HG02870 (cell line): Measurements from ENCODE around the gene ADRA2C.

ENCODE experiments used
- ATAC-seq: cut with Tn5 transposase; IDR thresholded peaks from one replicate; pipeline ENCODE4 v1.9.1; 2021; ENCODE audit warnings: mild to moderate bottlenecking, moderate library complexity; ENCODE audit not compliant: unreplicated experiment

ADRA2C gene

DNA sequence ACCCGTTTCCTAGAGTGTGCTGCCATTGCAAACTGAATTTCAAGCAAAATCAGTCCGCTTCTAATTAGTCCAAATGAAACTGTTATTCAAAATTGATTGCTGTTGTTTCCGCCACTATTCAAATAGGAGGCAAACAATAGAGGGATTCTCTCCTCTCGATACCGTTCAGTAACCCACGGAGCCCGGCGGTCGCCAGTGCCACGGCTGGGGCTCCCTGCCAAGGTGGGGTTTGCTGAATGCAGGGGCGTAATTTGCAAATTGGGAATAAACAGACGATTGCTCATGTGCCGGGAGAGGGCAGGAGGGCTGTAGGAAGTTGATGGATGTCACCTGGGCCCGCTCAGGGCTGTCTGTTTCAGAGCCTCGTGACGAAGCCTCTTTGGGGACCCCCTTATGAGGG, 8.8 kb downstream of the ADRA2C start:
- ATAC-seq = no peak

DNA sequence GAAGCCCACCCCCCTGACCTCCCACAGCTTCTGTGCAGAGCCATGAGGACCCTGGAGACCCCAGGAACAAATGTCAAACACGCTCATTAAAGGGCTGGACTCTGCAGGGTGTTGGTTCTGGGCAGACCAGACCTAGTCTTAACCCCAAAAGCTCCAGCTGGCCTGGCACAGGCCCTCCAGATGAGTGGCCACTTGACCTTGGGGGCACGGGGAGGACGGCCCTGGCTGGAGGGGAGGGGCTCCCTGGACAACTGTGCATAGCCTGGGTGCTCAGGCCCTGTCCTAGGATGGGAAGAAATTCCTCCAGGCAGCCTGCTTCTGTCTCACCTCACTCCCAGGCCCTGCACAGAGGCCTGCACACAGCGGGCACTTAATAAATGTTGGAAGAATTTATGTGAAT, 9.4 kb downstream of the ADRA2C start:
- ATAC-seq = no peak

DNA sequence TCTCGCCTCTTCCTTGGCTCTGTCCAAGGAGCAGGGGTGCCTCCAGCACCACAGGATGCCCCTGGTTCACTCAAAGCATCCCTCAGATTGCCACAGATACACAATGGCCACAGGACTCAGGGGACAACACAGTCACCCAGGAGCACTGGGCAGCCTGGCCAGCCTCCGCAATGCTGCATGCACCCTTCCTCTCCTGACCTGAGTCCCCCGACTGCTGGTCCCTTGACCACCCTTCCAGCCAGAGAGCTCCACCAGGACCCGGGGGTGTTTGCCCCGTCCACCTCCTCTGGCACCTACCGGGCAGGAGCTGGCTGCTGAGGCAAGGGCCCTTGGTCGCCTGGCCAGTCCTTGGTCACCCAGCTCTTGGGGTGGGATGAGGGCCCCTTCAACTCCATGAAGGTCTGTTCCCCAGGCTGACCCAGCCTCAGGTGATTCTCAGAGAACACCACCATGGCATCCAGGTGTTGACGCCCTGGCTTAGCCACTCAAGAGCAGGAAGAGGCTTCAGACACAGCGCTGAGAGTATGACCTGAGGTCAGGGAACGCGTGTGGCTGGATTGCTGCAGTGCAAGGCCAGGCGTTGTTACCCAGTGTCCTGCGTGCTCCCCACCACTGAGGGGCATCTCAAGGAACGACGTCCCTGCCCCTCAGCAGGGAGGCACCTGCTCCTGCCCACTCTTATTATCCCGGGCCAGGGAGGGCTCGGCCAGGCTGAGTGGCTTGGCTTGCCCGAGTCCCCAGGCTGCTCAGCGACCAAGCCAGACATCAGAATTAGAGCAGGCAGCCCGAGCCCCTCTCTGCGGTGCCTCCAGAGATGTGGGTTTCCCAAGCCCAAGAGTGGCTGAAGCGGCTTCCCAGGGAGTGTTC, 10.2 kb downstream of the ADRA2C start:
- ATAC-seq = no peak

DNA sequence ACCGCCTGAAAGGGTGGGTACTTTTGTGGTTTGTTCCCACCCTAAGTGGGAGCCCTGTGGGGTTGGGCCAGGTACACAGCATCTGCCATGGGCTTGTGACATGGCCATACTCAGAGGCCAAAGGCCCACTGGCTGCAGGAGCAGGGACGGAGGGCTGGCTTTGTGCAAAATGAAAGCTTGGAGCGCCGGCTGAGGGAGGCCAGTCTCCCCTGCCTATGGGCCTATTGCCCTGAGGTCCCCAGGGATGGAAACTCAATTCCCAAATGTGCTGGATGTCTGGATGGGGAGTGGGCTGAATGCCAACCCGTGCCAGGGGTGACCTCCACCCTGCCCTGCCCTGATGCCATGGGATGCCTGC, 10.8 kb downstream of the ADRA2C start:
- no peak for ATAC-seq

DNA sequence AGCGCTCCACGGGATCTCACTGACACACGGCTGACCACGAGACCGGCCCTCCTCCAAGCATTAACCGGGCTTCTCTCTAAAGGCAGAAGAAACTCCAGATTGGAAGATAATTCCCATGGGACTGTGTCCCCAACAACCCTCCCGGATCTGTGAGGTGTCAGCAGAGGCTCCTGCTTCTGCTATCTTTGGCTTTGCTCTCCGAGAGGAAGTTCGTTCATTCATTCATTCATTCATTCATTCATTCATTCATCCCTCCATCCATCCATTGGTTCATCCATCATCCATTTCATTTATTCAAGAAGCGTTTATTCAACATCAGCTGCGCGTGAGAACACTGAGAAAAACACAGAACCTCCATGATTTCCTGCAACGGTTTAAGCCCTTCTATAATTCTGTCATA, 11.5 kb downstream of the ADRA2C start:
- ATAC-seq = no peak

DNA sequence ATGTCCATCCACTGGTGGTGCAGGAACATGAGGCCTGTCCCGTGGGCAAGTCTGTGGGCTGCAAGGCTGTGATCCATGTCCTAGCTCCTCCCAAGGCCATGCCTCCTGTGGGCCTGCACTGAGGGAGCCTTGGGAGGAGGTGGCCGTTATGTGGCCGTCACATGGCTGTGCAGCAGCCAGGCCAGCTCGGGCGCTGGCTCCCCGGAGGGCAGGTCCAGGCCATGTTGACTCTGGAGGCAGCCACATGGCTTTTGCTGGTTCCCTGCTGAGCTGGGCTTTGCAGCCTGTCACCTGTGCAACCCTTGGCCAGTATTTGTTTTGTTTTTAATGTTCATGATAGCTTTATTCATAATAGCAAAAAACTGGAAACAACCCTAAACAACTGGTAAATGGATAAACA, 13.3 kb downstream of the ADRA2C start:
- ATAC-seq = no peak

DNA sequence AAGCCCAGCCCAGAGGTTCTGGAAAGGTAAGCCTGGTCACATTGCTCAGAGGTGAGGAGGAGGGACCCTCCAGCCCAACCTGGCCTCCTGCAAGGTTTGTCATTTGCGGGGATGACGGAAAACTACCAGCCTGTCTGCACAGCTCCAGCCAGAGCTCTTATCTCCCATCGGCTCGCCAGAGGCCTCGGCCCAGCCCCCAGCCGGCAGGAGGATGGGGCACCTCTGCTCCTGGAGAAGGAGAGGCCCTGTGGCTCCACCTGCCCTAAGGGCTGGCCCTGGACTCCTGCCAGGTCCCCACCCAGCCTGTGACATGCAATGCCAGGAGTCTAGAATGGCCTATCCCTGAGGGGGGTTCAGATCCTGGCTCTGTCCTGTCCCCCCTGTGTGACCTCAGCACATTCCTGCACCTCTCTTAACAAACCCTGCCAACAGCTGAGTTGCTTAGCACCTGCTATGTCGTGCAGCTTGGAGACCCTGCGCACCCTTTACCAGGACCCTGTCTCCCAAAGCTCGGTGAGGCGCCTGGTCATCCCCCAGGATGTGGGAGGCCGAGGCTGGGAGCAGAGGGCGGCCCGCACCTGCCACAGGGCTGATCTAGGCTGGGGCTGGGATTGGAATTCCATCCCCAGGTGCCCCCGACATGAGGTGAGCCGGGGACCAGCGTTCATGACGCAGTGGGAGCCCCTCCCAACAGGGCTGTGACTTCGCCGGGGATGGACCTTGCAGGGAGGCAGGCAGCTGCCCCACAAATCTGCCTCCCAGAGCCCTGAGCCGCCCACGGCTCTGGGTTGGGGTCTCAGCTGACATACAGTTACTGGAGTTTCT, 14.4 kb downstream of the ADRA2C start:
- no peak for ATAC-seq

DNA sequence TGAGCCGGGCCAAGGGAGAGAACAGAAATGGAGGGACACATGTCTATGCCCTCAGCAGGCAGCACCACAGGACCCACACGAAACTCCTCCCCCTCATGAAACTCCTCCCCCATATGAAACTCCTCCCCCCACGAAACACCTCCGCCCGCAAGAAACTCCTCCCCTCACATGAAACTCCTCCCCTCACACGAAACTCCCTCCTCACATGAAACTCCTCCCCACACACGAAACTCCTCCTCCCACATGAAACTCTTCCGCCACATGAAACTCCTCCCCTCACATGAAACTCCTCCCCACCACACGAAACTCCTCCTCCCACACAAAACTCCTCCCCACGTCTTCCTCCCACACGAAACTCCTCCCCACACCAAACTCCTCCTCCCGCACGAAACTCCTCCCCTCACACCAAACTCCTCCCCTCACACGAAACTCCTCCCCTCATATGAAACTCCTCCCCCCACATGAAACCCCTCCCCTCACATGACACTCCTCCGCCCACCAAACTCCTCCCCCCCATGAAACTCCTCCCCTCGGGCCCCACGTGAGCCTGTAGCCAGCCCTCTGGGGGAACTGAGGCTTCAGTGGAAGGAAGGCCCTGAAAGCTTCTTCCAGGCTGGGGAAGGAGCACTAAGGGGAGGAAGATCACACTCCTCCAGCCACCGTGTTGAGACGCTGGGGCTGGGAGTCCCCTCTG, 15.2 kb downstream of the ADRA2C start:
- ATAC-seq = no peak

DNA sequence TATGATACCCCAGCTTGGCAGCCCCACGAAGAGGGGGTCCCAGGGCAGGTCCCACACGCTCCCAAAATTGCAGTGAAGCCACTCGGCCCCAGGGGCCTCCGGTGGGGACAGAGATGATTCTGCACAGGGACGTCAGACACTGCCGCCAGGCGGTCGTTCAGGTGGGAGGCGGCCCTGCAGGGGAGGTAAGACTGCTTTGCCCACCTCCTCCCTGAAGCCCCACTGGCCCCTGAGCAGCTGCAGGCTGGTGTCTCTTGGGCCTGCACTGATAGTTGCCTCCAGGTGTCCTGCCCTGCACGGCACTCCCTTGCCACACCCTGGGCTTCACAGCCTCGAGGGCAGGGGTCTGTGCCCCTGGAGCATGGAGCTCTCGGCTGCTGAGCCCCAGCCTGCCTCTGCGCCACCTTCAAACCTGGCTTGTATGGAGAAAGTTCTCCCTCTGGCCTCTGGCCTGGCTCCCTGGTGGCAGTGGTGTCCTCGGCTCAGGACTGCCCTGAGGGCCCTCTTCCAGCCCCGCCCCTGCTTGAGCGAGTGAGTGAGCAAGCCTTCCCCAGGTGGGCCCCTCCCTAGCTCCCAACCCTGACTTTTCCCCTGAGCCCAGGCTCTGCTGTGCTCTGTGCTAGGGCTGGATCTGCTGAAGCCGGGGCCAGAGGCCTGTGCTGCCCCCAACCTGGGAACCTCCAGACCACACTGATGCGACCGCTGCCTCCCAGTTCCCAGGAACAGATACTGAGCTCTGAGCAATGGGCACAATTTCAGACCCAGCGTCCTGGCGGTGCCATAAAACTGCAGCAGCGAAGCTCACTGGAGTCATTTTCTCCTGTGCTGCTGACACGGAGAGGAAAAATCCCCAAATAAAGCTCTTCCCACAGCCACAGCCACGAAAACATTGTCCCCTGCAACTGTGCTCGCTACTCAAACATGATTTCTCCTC, 16.1 kb downstream of the ADRA2C start:
- ATAC-seq = no peak

DNA sequence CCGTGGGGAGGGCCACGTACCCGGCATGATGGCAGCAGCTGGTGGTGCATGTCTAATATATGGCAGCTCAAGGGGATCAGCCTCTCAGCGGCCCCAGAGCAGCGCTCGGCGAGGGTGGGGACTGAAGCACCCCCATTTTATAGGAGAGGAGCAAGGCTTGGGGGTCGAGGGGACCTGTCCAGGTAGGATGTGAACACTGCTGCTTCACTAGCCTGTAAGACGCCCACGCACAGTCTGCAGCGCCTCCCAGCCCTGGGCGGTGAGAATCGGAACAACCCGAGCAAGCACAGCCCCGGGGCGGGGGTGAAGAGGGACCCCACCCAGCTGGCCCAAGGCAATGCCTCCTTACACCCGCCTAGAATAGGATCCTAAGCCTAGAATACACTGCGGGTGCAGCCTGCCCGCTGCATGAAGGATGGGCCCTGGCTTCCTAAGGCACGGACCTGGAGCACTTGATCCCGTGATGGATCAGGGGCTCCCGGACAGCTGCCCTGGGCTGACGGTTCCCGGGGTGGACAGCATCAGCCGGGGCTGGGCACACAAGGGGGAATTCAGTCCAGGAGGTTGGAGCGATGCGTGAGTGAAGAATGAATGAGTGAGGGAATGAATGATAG, 17.6 kb downstream of the ADRA2C start:
- no peak for ATAC-seq

DNA sequence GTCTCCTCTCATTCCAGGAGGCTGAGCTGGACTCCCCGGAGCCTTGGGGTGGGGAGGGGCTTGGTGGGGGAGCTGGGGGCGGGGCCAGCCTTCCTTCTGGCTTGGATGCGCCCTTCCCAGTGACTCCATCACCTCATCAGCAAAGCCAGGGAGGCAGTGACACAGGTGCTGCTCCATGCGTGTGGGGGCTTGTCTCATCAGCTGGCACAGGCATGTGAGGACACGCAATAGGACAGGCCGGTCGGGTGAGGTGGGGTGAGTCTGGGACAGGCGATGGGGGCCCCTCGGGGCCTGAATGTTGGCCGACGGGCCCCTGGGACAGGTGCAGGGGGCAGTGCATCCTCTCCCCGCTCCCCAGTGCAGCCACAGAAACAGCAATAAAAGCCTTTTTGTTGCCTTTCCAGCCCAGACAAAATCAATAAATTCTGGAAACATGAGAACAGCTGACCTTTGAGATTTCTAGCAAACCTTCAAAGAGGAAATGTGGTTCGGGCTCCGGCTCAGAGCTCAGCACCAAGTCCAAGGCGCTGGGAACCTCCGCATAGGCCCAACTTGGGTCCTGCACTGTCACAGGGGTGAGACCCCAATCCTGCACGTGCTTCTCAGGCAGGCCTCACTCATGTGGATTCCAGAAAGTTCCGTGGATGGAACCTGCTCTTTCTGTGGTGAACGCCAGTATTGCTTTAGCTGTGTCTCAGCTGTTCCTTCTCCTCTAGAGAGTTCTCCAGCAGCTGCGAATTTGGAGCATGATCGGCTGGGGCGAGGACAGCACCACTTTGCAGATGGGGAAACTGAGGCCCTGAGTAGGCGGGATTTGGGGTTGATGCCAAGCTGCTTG, 18.5 kb downstream of the ADRA2C start:
- ATAC-seq = no peak

DNA sequence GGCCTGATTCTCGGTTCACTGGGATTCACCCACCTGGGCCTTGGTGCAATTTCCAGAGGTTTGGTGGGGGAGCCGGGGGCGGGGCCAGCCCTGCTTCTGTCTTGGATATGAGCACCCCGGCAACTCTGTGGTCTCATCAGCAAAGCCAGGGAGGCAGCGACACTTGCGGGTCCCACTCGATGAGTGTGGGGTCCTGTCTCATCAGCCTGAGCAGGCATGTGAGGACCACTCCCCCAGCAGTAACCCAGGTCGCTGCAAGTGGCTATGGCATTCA, 19.0 kb downstream of the ADRA2C start:
- ATAC-seq = no peak

DNA sequence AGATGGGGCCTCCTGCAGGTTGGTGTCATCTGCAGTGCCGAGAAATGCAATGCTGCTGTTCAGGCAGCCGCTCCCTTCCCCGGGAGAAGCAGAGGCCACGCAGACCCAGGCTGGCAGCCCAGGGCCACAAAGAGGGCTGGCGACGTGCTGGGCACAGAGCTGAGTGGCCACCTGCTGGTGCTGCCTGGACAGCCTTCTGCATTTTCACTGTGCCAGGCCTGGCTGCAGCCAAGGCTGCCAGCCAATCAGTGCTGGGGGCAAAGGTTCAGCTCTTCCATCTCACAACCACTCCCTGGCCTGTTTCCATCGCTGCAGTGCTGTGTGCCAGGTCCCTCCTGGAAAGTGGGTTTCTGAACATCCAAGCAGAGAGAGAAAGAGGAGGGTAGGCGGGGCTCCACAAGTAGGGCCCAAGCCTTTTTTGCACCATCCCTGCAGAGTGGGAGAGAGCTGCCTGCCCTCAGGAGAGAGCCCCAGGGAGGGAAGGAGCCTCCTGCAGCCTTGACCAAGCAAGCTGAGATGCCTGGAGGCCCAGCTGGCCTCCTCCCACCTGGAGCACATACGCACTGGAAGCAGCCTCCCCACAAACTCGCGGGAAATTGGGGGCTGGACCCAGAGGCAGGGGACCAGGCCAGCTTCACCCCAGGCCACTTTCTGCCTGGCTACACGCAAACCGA, 20.1 kb downstream of the ADRA2C start:
- no peak for ATAC-seq

DNA sequence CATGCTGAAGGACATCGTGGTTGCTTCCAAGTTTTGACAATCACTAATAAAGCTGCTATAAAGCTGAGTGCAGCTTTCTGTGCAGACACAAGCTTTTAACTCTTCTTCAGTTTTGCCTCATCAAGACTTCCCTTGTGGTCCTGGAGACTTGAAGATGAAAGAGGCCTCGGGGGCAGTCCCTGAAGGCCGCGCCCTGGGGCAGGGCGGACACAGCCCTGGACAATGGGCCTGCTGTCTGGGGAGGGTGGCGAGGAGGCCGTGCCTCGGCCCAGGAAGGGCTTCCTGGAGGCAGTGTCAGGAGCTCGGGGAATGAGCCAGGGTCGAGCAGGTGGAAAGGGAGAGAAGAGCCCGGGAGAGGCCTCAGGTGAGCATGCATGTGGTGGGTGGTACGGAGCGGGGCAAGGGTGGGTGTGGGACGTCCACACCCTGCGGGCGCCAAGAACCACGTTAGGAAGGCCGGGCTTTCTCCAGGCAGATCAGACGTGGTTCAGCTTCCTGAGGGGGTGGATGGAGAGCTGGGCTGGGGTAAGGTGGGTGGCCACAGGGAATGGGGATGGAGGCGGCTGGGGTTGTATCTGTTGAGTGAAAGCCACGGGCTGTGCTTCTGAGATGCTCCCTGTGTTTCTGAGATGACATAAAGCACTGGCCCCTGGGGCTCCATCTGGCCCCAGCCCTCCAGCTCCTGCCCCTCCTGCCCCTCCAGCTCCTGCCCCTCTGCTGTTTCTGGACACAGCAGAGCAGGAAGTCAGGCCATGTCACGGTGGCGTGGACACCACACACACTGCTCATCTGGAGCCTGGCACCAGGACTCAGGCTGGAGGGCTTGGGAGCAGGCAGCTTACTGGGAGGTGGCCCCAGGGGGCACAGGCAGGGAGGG, 21.5 kb downstream of the ADRA2C start:
- no peak for ATAC-seq

DNA sequence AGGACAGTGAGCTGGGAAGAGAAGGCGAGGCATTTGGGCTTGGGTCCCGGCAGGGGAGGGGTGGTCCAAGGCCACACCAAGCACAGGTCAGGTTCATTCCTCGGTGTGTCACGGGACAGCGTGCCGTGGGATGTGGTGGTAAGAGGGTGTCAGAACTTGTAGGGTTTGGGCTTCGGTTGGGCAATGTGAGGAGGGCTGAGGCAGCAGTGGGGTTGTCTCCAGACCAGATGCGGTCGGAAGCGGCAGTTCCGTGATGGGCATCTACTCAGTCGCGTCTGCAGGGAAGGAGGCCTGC, 22.1 kb downstream of the ADRA2C start:
- no peak for ATAC-seq

DNA sequence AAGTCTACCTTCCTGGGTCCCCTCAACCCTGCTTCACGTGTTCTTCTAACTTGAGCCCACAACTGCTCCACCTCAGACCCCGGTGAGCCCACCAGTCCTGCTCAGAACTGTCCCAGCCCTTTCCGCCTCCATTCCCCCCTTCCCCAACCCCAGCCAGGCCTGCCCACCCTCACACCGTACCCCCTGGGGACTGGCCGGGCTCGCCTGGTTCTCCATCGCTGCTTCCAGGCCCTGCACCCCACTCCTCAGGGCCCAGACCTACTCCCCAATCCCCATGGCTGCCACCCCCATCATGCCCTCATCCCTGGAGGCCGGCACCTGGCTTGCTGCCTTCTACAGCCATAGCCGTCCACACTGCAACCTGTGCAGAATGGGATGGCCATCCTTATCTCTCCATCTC, 23.4 kb downstream of the ADRA2C start:
- no peak for ATAC-seq

DNA sequence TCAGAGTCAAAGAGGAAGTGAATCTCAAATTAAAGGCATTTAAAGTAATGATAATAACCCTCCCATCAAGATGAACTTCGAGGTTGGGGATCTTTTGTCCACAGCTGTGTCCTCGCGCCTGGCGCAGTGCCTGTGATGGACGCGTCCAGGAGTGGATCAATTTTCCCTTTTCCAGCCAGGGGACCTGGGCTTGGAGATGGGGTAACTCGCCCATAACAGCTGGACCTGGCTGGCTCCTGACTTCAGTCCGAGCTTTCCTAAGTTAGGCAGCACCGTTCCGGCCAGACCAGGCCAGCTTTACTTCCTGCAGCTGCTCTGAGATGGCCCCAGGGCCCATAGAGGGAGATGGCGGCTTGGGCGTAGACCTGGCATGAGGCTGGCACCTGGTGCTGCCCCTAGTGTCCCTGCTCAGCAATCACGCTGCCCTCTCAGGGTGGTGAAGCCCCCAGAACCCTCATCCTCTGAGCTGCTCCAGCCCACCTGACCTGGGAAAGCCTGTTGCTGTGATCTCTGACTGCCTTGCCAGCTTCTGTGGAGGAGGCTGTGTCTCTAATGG, 23.9 kb downstream of the ADRA2C start:
- ATAC-seq = no peak

DNA sequence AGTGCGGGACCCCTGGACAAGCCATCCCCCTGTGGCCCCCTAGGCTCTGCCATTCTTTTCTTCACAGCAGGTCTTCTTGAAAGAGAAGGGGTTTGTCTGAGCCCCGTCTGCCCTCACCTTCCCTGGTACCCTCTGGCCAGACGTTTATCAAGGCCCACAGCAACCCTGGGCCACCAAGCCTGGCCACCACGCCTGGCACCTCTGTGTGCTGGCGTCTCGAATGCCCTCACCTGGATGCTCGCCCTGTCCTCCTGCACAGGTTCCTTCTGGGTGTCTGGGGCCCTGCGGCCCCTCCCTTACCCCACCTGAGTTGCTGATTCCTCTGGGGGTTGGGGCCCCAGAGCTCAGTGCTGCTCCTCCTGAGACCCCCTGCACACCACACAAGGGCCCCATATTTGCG, 25.1 kb downstream of the ADRA2C start:
- no peak for ATAC-seq
